Measurements from ENCODE around the gene NGLY1. TPM values are rescaled to one million over a fixed set of nuclear protein-coding genes. Genes with fewer than 3 reads are reported as not detected.

NGLY1 gene
- total RNA-seq, 1 experiment from 2014 or later = 43.2 TPM

DNA sequence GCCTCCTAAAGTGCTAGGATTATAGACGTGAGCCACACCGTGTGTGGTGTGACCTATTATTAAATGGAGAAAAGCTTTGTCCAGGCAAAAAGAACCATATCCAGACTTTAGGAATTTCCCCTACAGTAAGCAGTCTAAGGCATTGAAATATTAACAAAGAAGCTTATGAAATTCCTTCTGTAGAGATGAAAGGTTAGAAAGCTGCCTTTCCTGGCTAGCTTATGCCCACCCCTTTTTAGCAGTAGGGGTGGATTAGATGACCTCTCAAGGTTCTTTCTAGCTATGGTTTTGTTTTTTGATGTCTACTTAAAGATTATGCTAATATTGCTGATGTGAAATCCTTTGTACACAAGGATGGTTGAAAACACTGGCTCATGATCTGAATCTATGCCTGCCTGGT, 20.6 kb upstream of the NGLY1 start:
- H3K9me3 ChIP-seq (replicated peaks) = no peaks in the 10 kb centered on the region
- H3K4me3 ChIP-seq = no peak overlapping the region
- H3K27me3 ChIP-seq = 0 out of 2 replicates have a peak, but pooled peaks cover 3% of the 10 kb centered on the region
- no peak overlapping the region for H3K27ac ChIP-seq
- DNase-seq = no peak
- no peaks in the 10 kb centered on the region for H3K4me1 ChIP-seq
- no peaks in the 10 kb centered on the region for H3K36me3 ChIP-seq

- Histone ChIP-seq H3K4me1 (no peaks in the 10 kb centered on the region), H3K36me3 (no peaks in the 10 kb centered on the region), H3K27me3 (0 out of 2 replicates have a peak, but pooled peaks cover 3% of the 10 kb centered on the region), H3K27ac (no peak overlapping the region), H3K9me3 (replicated peaks) (no peaks in the 10 kb centered on the region), H3K4me3 (no peak overlapping the region)
- DNase-seq = no peak
These were observed 18.5 kb upstream of the NGLY1 start for GRCh38 chr3:25801786-25802185.

GRCh38 chr3:25789596-25790556, 6.6 kb upstream of the NGLY1 start, which contains the start of gene OXSM:
TSS of gene OXSM (plus strand) at chr3:25790090. CDS start at chr3:25791021, 931 bp downstream.
- peak; percentile 91 to 95 for DNase-seq
- H3K36me3 ChIP-seq = no peaks in the 10 kb centered on the region; the same call in 1 of the 2 replicates
- peak within 1 kb of the TSS; percentile 24 for H3K27ac ChIP-seq
- 0 out of 2 replicates have a peak, but pooled peaks cover 6% of the 10 kb centered on the region for H3K4me1 ChIP-seq
- no peaks in the 10 kb centered on the region for H3K27me3 ChIP-seq
- H3K4me3 ChIP-seq = peak within 1 kb of the TSS; percentile 67
- H3K9me3 ChIP-seq (replicated peaks) = no peaks in the 10 kb centered on the region

- DNase-seq = no peak
- Histone ChIP-seq H3K27me3 (no peaks in the 10 kb centered on the region), H3K4me1 (peaks cover 12% of the 10 kb centered on the region; the same call in 1 of the 2 replicates), H3K4me3 (peak overlapping the region; percentile 67), H3K9me3 (replicated peaks) (no peaks in the 10 kb centered on the region), H3K27ac (peak overlapping the region; percentile 24; the same call in 1 of the 2 replicates), H3K36me3 (no peaks in the 10 kb centered on the region; the same call in 1 of the 2 replicates)
These were observed 6.0 kb upstream of the NGLY1 start for GRCh38 chr3:25789209-25789595.

- Histone ChIP-seq H3K4me3 (no peak overlapping the region), H3K36me3 (no peaks in the 10 kb centered on the region), H3K4me1 (peaks cover 12% of the 10 kb centered on the region; the same call in 1 of the 2 replicates), H3K9me3 (replicated peaks) (no peaks in the 10 kb centered on the region), H3K27me3 (no peaks in the 10 kb centered on the region), H3K27ac (no peak overlapping the region)
- DNase-seq = no peak
These were observed 4.4 kb upstream of the NGLY1 start for GRCh38 chr3:25787689-25788088.

DNA sequence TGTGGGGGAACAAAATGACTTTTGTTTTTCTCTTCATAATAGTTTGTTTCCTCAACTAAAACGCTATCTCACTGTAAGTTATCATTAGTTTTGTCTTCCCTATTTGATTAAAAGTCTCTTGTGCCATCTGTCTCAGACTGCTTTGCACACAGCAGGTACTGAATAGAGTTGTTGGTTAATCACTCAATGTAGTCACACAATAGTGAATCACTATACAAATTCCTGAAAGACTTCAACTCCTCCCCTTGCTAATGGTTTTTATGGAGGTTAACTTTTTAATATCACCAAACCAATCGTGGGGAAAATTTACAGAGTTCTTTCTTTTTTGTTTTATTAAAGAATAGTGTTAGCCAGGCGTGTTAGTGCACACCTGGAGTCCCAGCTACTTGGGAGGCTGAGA, 2.6 kb upstream of the NGLY1 start:
- no peaks in the 10 kb centered on the region for H3K36me3 ChIP-seq
- peaks cover 19% of the 10 kb centered on the region; the same call in 1 of the 2 replicates for H3K4me1 ChIP-seq
- H3K9me3 ChIP-seq (replicated peaks) = no peaks in the 10 kb centered on the region
- no peak overlapping the region for H3K4me3 ChIP-seq
- H3K27ac ChIP-seq = no peak overlapping the region
- no peaks in the 10 kb centered on the region for H3K27me3 ChIP-seq
- DNase-seq = no peak

DNA sequence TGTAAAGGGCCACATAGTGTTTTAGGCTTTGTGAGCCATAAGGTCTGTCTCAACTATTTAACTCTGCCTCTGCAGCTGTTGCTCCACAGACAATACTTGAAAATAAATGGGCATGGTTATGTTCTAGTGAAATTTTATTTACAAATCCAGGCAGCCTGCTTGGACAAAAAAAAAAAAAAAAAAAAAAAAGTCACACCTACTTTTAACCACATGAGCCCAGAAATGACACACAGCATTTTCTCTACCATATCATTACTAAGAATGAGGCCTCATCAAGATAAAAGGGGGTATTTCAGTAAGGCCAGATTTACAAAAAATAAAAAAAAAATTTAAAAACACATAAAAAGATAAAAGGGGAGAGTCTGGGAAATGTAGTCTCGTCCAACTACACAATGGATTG, 1.7 kb upstream of the NGLY1 start:
- no peaks in the 10 kb centered on the region for H3K36me3 ChIP-seq
- no peaks in the 10 kb centered on the region for H3K9me3 ChIP-seq (replicated peaks)
- no peak overlapping the region for H3K4me3 ChIP-seq
- H3K27me3 ChIP-seq = no peaks in the 10 kb centered on the region
- H3K4me1 ChIP-seq = peaks cover 19% of the 10 kb centered on the region; the same call in 1 of the 2 replicates
- no peak overlapping the region for H3K27ac ChIP-seq
- DNase-seq = no peak

- Histone ChIP-seq H3K27ac (no peak overlapping the region; the same call in 1 of the 2 replicates), H3K36me3 (no peaks in the 10 kb centered on the region), H3K4me3 (peak overlapping the region; percentile 95), H3K4me1 (peaks cover 16% of the 10 kb centered on the region; the same call in 1 of the 2 replicates), H3K27me3 (no peaks in the 10 kb centered on the region), H3K9me3 (replicated peaks) (no peaks in the 10 kb centered on the region)
- DNase-seq = peak; percentile 85 to 86
These were observed 644 bp upstream of the NGLY1 start for GRCh38 chr3:25783661-25784512.

GRCh38 chr3:25782636-25782937, 656 bp downstream of the NGLY1 start:
- H3K9me3 ChIP-seq (replicated peaks) = no peaks in the 10 kb centered on the region
- no peak for DNase-seq
- peaks cover 10% of the 10 kb centered on the region for H3K36me3 ChIP-seq
- H3K4me3 ChIP-seq = peak overlapping the region; percentile 95
- H3K27me3 ChIP-seq = no peaks in the 10 kb centered on the region
- H3K27ac ChIP-seq = peak overlapping the region; percentile 52; the same call in 1 of the 2 replicates
- peaks cover 12% of the 10 kb centered on the region; the same call in 1 of the 2 replicates for H3K4me1 ChIP-seq

GRCh38 chr3:25781758-25782594, 1.3 kb downstream of the NGLY1 start:
- peak overlapping the region; percentile 95 for H3K4me3 ChIP-seq
- H3K27ac ChIP-seq = no peak overlapping the region
- peaks cover 14% of the 10 kb centered on the region for H3K36me3 ChIP-seq
- no peaks in the 10 kb centered on the region for H3K27me3 ChIP-seq
- H3K9me3 ChIP-seq (replicated peaks) = no peaks in the 10 kb centered on the region
- peaks cover 12% of the 10 kb centered on the region; the same call in 1 of the 2 replicates for H3K4me1 ChIP-seq
- DNase-seq = no peak

GRCh38 chr3:25781145-25781757, 2.0 kb downstream of the NGLY1 start:
- H3K27ac ChIP-seq = no peak overlapping the region
- H3K27me3 ChIP-seq = no peaks in the 10 kb centered on the region
- no peak for DNase-seq
- H3K4me1 ChIP-seq = peaks cover 12% of the 10 kb centered on the region; the same call in 1 of the 2 replicates
- no peaks in the 10 kb centered on the region for H3K9me3 ChIP-seq (replicated peaks)
- H3K4me3 ChIP-seq = no peak overlapping the region
- peaks cover 21% of the 10 kb centered on the region for H3K36me3 ChIP-seq

- H3K9me3 ChIP-seq (replicated peaks) = no peaks in the 10 kb centered on the region
- no peak overlapping the region for H3K4me3 ChIP-seq
- DNase-seq = no peak
- H3K4me1 ChIP-seq = peaks cover 12% of the 10 kb centered on the region; the same call in 1 of the 2 replicates
- H3K27ac ChIP-seq = no peak overlapping the region
- no peaks in the 10 kb centered on the region for H3K27me3 ChIP-seq
- H3K36me3 ChIP-seq = peaks cover 26% of the 10 kb centered on the region
These were observed 2.6 kb downstream of the NGLY1 start for GRCh38 chr3:25780618-25781017.

DNA sequence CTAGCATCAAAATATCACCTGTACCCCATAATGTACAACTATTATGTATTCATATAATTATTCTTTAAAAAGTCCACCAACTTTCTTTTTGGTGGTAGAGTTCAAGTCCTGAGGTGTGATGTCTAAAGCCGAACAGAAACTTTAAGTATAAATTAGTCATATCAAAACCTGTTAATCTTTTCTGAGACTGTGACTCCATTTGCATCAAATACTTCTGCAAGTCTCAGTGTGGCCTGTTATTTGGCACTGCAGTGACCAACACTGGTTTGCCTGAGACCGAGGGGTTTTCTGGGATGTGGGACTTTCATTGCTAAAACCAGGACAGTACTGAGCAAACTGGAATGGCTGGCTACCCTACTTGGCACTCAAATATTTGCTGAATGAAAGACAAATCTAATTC, 7.3 kb downstream of the NGLY1 start:
- no peak overlapping the region for H3K4me3 ChIP-seq

More for the DNA sequence above, 7.3 kb downstream of the NGLY1 start:
- H3K27ac ChIP-seq = no peak overlapping the region
- H3K36me3 ChIP-seq = peaks cover 42% of the 10 kb centered on the region
- H3K27me3 ChIP-seq = no peaks in the 10 kb centered on the region
- H3K4me1 ChIP-seq = no peaks in the 10 kb centered on the region
- peaks cover 4% of the 10 kb centered on the region; the same call in 1 of the 2 replicates for H3K9me3 ChIP-seq (replicated peaks)
- DNase-seq = no peak
